GM18858 (cell line): ENCODE data around the gene RGS3.

Experiments used
- ATAC-seq: cut with Tn5 transposase; IDR thresholded peaks from one replicate; pipeline ENCODE4 v1.9.1; 2021; ENCODE audit not compliant: unreplicated experiment

Gene RGS3

GRCh38 chr9:113568571-113569321 lies 105.2 kb downstream of the RGS3 start:
- ATAC-seq, result no peak

DNA sequence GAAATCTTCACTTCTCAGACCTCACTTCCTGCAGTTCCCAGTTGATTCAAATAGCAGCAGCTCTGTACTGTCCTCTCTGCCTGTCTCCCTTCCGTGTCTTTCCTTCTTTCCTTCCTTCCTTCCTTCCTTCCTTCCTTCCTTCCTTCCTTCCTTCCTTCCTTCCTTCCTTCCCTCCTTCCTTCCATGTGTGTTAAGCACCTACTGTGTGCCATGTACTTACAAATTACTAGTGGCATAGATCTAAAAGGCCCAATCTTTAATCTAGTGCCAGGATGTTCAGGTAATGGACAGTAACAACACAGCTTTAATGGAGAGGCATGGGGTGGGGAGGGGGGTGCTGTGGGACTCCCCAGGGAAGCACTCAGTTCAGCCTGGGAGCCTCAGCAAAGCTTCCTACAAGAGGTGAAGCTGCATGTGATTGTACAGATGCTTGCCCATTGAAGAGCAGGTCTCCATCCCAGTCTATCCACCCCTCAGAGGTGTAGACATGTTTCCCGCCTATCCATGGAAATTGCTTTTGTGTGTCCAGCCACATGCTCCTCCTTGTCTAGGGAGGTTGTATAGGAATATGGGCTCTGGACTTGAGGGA lies 106.0 kb downstream of the RGS3 start:
- ATAC-seq, result no peak

DNA sequence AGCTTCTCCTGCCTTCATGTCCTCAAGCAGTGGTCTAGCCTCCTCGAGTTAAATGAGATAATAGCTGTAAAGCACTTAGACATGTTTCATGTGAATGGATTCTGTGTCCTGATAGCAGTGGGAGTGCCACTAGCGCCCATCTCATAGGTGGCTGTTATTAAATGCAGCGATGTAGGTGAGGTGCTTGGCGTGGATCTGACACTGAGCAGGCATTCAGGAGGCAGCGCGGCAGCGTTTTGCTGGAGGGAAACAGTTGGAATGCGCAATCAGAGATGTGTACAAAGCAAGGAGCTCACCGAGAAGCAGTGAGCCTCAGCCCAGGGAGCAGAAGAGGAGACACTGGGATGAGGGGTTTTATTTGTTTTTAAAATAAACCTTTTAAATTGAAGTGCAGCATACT lies 106.6 kb downstream of the RGS3 start:
- no peak for ATAC-seq

- no peak for ATAC-seq
Observed at GRCh38 chr9:113570749-113571711, 107.5 kb downstream of the RGS3 start.

DNA sequence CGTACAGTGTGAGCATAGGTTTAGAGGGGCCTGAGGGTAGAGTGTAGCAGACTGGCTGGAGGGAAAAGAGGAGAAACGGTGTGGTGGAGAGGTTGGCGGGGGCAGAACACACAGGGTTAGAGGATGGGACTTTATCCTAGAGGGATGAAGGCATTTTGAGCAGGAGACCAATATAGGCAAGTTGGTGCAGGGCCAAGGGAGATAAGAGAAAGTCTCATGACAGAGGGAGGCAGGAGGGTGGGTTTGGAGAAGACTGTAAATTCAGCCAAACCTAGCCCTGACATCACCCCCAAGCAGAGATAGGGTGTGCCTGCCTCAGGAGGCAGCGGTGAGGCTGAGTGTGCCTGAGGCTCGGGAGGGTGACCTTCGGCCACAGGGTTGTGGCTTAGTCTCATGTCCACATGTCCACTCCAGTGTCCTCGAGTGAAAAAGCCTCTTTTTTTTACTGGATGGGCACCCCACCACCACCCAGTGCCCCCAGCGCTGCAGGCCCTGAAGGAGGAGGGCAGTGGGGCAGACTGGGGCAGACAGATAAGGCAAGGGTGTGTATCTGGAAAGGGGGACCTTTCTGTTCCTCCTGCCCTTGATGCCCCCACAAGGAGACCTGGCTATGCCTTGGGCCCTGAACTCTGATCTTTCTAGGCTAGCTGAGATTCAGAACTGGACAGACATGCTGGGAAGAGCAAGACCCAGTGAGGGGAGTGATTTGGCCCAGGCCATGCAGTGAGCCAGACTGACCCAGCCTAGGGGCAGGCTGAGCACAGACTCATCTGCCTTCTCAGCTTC lies 108.7 kb downstream of the RGS3 start:
- no peak for ATAC-seq

- ATAC-seq, result no peak
Observed at GRCh38 chr9:113573046-113573958, 109.8 kb downstream of the RGS3 start.

DNA sequence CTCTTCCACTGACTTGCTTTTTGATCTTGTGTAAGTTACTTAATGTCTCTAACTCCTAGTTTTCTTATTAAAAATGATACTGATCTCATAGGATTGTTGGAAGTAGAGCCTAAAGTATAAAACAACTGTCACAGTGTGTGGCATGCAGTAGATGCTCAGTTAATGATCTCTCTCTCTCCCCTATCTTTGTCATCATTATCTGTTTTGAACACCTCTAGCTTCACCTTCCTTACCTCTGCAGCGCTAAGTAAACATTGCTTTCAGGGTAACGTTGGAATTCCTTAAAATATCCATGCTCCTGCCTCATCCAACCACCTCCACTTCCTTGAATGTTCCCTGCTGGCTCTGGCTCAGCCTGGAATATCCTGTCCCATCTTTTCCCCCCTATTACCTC lies 110.4 kb downstream of the RGS3 start:
- ATAC-seq, result no peak

DNA sequence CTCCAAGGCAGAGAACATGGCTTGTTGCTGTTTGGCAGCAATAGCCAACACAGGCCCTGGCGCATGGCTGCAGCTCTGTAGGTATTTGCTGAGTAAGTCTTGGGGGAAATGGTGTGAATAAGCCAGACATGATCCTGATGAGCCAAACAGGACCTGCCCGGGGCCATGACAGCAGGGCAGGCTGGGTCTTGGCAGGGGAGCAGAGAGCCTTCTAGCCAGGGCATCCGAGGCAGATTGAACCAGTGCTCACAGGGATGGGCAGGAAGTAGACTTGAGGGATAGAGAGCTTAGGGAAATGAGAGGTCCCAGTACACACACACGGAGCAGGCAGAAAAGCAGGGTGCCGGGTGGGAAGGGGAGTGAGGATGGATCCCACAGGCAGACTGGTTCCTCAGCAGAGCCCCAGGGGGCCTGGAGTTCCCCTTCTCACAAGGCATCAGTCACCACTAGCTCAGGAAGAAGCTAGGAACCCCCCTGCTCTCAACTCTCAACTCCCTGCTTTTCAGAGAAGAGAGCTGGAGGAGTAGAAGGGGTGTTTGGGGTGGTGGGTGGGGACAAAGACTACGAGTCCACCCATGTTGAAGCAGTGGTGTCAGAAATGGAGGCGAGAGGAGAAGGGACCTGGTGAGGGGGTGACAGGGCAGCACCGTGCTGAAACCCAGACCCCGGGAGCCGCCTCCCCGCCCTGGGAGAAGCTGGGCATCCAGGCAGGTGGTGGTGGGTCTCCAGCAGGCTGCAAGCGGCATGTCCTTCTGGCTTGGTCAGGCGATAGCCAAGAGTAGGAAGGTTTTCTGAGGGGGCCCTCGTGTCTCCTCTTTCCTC lies 111.1 kb downstream of the RGS3 start:
- ATAC-seq, result no peak

GRCh38 chr9:113577525-113578261 lies 114.2 kb downstream of the RGS3 start:
- ATAC-seq, result no peak

- ATAC-seq, result no peak
Observed at GRCh38 chr9:113578279-113578865, 114.8 kb downstream of the RGS3 start.

GRCh38 chr9:113578882-113579282 lies 115.4 kb downstream of the RGS3 start:
- ATAC-seq, result peak; percentile 38

- no peak for ATAC-seq
Observed at GRCh38 chr9:113579283-113580040, 115.9 kb downstream of the RGS3 start.

DNA sequence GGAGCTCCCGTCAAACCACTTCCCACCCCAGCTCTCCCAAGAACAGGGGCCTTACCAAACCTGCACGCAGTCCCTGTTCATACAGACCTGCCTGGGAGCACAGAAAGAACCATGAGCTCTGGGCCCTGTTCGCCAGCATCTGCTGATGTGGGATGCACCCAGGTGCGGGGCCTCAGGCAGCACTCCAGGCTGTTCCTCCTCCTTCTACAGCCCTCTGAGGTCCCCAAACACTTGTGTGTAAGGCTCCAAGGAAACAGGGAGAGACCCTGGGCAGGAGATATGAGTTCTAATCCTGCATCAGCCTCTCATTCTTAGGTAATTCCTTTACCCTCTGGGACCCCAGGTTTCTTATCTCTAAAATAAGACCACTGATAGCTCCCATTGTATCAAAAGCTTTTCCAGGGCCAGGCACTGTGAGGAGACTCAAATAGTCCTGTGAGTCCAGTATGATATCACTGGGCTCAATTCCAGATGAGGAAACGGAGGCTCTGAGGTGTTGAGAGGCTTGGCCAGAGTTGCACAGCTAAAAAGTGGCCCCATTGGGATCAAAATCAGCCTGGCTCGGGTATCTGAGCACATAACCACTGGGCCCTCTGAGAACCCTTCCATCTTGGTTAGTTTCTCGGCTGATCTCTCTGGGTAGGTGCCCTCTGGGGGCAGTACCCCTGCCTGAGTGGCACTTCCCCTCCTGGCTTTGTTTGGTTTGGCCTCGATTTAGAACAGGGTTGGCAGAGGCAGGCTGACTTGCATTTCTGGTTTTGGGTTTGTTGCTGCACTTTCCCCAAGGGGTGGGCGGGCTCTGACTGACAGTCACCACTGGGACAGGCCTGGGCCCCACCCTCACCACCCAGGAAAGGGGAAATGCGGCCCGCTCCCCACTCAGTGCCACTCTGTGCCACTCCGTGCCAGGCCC lies 116.8 kb downstream of the RGS3 start:
- no peak for ATAC-seq

DNA sequence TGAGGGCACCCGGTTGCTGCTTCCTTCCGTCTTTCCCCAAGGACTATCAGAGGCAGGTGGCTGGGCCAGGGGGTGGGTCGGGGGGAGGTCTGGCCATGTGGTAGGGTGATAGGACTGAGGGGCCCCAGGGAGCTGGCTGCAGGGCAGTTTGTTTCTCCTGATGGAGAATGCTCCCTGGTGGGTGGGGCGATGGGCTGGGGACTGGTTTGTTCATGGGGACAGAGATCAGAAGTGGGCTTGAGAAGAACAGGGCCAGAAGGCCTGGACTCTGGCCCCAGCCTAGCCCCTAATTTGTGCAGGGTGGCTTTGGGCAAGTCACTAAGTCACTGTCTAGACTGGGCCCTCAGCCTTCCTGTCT lies 117.4 kb downstream of the RGS3 start:
- no peak for ATAC-seq

GRCh38 chr9:113581865-113582697 lies 118.6 kb downstream of the RGS3 start:
- ATAC-seq, result peak; percentile 77
